ENCODE results near the gene EFCC1.

- TF ChIP-seq EZH2 (optimal IDR thresholded peaks at IDR 0.05; ENCODE audit: low read depth, low read length) = no peak
- TF ChIP-seq, protein P1, sequence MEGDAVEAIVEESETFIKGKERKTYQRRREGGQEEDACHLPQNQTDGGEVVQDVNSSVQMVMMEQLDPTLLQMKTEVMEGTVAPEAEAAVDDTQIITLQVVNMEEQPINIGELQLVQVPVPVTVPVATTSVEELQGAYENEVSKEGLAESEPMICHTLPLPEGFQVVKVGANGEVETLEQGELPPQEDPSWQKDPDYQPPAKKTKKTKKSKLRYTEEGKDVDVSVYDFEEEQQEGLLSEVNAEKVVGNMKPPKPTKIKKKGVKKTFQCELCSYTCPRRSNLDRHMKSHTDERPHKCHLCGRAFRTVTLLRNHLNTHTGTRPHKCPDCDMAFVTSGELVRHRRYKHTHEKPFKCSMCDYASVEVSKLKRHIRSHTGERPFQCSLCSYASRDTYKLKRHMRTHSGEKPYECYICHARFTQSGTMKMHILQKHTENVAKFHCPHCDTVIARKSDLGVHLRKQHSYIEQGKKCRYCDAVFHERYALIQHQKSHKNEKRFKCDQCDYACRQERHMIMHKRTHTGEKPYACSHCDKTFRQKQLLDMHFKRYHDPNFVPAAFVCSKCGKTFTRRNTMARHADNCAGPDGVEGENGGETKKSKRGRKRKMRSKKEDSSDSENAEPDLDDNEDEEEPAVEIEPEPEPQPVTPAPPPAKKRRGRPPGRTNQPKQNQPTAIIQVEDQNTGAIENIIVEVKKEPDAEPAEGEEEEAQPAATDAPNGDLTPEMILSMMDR (IDR thresholded peaks at IDR 0.05; ENCODE audit: low read length) = no peak
These were observed 76.1 kb downstream of the EFCC1 start for GRCh38 chr3:129077222-129077621.
